CD4-positive, alpha-beta T cell (primary cell): ENCODE data around the gene OVOL3. TPM values are rescaled to one million over a fixed set of nuclear protein-coding genes. Genes with fewer than 3 reads are reported as not detected.

Experiments used
- ATAC-seq: fragments of 200-7000 bp; cut with Tn5 transposase; one replicate; pipeline ENCODE4 v1.10.0; 2022; ENCODE audit warnings: mild to moderate bottlenecking; ENCODE audit not compliant: poor library complexity
- CTCF ChIA-PET: fragments of 350-600 bp; sonication (Branson Sonifier 250); formaldehyde crosslinking; loops from one replicate; lab custom pipeline; 2021; ENCODE audit warnings: antibody characterized with exemption, inconsistent platforms; lab: Charles Lee
- POLR2A ChIA-PET: fragments of 350-600 bp; sonication (Branson Sonifier 250); formaldehyde crosslinking; loops from one replicate; lab custom pipeline; 2021; ENCODE audit warnings: antibody characterized with exemption, inconsistent platforms; lab: Charles Lee
- DNase-seq, 14 experiments: peaks; one replicate each; pipeline ENCODE4 v3.0.0-alpha.2; 2013 to 2020; ENCODE audit warnings: mixed read lengths in 2 of 14
- H3K27ac ChIP-seq, 2 donors: one replicate each; pipeline versions ENCODE4 v1.5.1 to v1.7.0; 2013; ENCODE audit warnings: low read length in 2 of 2, low read depth in 1 of 2, mild to moderate bottlenecking in 1 of 2
- H3K27me3 ChIP-seq, 2 experiments: 1 replicate in 1 of 2; 2 replicates in 1 of 2; pipeline versions ENCODE4 v1.6.1 to v1.7.0; 2013; ENCODE audit warnings: low read length in 2 of 2, control low read depth in 1 of 2, mild to moderate bottlenecking in 1 of 2, moderate library complexity in 1 of 2; ENCODE audit not compliant: insufficient read depth in 2 of 2, control insufficient read depth in 1 of 2
- H3K36me3 ChIP-seq: one replicate; pipeline ENCODE4 v1.6.1; 2013; ENCODE audit warnings: low read length, control low read depth; ENCODE audit not compliant: insufficient read depth
- H3K4me1 ChIP-seq: one replicate; pipeline ENCODE4 v1.6.1; 2013; ENCODE audit warnings: low read length, control low read depth; ENCODE audit not compliant: insufficient read depth
- H3K4me3 ChIP-seq: one replicate; pipeline ENCODE4 v1.5.1; 2013; ENCODE audit warnings: mild to moderate bottlenecking, low read length, moderate library complexity
- H3K9me3 ChIP-seq, 2 experiments: 1 replicate in 1 of 2; 2 replicates in 1 of 2; pipeline versions ENCODE4 v1.6.1 to v1.7.0; 2013; ENCODE audit warnings: low read length in 2 of 2, mild to moderate bottlenecking in 2 of 2, control low read depth in 1 of 2, moderate library complexity in 1 of 2; ENCODE audit not compliant: control insufficient read depth in 1 of 2, insufficient read depth in 1 of 2
- H3K27ac Mint-ChIP-seq: one replicate; pipeline ENCODE4 v1.8.0; 2020; ENCODE audit warnings: mixed read lengths
- H3K27me3 Mint-ChIP-seq: one replicate; pipeline ENCODE4 v1.8.0; 2021; ENCODE audit warnings: mixed read lengths
- H3K36me3 Mint-ChIP-seq: one replicate; pipeline ENCODE4 v1.8.0; 2021; ENCODE audit warnings: low read depth, mixed read lengths
- H3K4me1 Mint-ChIP-seq: one replicate; pipeline ENCODE4 v1.8.0; 2021; ENCODE audit warnings: low read depth, mixed read lengths
- H3K4me3 Mint-ChIP-seq: one replicate; pipeline ENCODE4 v1.8.0; 2020; ENCODE audit warnings: mild to moderate bottlenecking, mixed read lengths
- H3K9me3 Mint-ChIP-seq: one replicate; pipeline ENCODE4 v1.8.0; 2020; ENCODE audit warnings: mixed read lengths
- intact Hi-C, 2 experiments: fragments of 100-400 bp; cut with DNase I in 1 of 2; cut with micrococcal nuclease in 1 of 2; formaldehyde crosslinking; loops; one replicate each; pipeline versions ENCODE4 v1.15.1 to v1.9.0; 2023 to 2025; cut with DNase I, micrococcal nuclease
- total RNA-seq, 174 experiments: library from RNA in 2 of 174; stranded (reverse) in 2 of 174; gene quantifications; one replicate each; pipeline ENCODE4 v1.2.3 and lab custom pipeline; 2021 to 2026
- TF ChIP-seq, protein P1 (sequence below): fragments of 200-600 bp; IDR thresholded peaks from one replicate; pipeline ENCODE4 v1.8.0; 2022; ENCODE audit warnings: antibody characterized with exemption, mild to moderate bottlenecking

The OVOL3 gene
- total RNA-seq, 2 experiments from 2014 or later: not detected

DNA sequence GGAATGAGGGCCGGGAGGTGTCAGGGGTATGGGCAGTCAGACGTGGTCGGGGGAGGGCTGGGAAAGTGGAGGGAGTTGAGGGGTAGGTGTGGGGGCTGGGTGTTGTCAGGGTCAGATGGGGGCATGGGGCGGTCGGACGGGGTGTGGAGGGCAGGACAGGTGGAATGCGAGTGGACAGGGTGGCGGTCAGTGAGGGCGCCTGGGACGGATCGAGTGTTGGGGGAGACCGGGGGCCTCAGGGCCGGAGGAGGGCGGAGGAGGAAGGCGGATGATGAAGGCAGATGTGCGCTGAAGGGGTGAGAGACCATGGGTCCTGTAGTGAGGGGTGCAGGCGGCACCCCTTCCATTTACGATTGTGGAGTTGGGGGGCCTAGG, 10.0 kb downstream of the OVOL3 start:
- H3K27ac ChIP-seq: no peak overlapping the region
- no peak for ATAC-seq
- Mint-ChIP-seq H3K36me3 (peaks cover 77% of the 10 kb centered on the region), H3K9me3 (no peaks in the 10 kb centered on the region), H3K4me3 (no peak overlapping the region), H3K27me3 (no peaks in the 10 kb centered on the region), H3K27ac (no peak overlapping the region), H3K4me1 (peaks cover 20% of the 10 kb centered on the region)
- POLR2A ChIA-PET: no interaction called here
- TF ChIP-seq, protein P1, sequence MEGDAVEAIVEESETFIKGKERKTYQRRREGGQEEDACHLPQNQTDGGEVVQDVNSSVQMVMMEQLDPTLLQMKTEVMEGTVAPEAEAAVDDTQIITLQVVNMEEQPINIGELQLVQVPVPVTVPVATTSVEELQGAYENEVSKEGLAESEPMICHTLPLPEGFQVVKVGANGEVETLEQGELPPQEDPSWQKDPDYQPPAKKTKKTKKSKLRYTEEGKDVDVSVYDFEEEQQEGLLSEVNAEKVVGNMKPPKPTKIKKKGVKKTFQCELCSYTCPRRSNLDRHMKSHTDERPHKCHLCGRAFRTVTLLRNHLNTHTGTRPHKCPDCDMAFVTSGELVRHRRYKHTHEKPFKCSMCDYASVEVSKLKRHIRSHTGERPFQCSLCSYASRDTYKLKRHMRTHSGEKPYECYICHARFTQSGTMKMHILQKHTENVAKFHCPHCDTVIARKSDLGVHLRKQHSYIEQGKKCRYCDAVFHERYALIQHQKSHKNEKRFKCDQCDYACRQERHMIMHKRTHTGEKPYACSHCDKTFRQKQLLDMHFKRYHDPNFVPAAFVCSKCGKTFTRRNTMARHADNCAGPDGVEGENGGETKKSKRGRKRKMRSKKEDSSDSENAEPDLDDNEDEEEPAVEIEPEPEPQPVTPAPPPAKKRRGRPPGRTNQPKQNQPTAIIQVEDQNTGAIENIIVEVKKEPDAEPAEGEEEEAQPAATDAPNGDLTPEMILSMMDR: no peak
- no peaks in the 10 kb centered on the region for H3K27me3 ChIP-seq
- peaks cover 73% of the 10 kb centered on the region for H3K36me3 ChIP-seq
- peaks cover 15% of the 10 kb centered on the region for H3K4me1 ChIP-seq
- no peak overlapping the region for H3K4me3 ChIP-seq
- no peak for DNase-seq
- no peaks in the 10 kb centered on the region for H3K9me3 ChIP-seq
- intact Hi-C loops: loop anchor here in 1 of 2 experiments (10.0 kb wide), 1 partner anchor 404 kb away; the partner anchor contains the start of gene ZNF260
- CTCF ChIA-PET: no interaction called here

GRCh38 chr19:36121486-36122124, 10.7 kb downstream of the OVOL3 start:
- Mint-ChIP-seq H3K36me3 (peaks cover 72% of the 10 kb centered on the region), H3K4me3 (no peak overlapping the region), H3K27me3 (no peaks in the 10 kb centered on the region), H3K4me1 (peaks cover 16% of the 10 kb centered on the region), H3K9me3 (no peaks in the 10 kb centered on the region), H3K27ac (no peak overlapping the region)
- TF ChIP-seq, protein P1: no peak
- H3K4me3 ChIP-seq: no peak overlapping the region
- peaks cover 9% of the 10 kb centered on the region for H3K4me1 ChIP-seq
- no peaks in the 10 kb centered on the region for H3K27me3 ChIP-seq
- CTCF ChIA-PET: no interaction called here
- peaks cover 74% of the 10 kb centered on the region for H3K36me3 ChIP-seq
- H3K9me3 ChIP-seq: no peaks in the 10 kb centered on the region
- ATAC-seq (no peak), DNase-seq (no peak)
- intact Hi-C loops: loop anchor here in 1 of 2 experiments (10.0 kb wide), 1 partner anchor 403 kb away; the partner anchor contains the start of gene ZNF260
- POLR2A ChIA-PET: no interaction called here
- H3K27ac ChIP-seq: no peak overlapping the region

GRCh38 chr19:36125557-36125956, 14.6 kb downstream of the OVOL3 start:
- no peak overlapping the region for H3K4me3 Mint-ChIP-seq
- H3K27ac Mint-ChIP-seq: peak overlapping the region; percentile 12
- DNase-seq: peak in 1 of 14 experiments; percentile 17

More at GRCh38 chr19:36125557-36125956, 14.6 kb downstream of the OVOL3 start:
- H3K9me3 Mint-ChIP-seq: no peaks in the 10 kb centered on the region
- CTCF ChIA-PET: no interaction called here
- intact Hi-C loops: loop anchor here (5.0 to 10.0 kb wide), 2 partner anchors 252 to 399 kb away; partner anchors contain the start of genes ZFP14 (in 1 of the 2) and ZNF260 (in 1 of the 2)
- TF ChIP-seq, protein P1: no peak
- Histone ChIP-seq H3K27me3 (no peaks in the 10 kb centered on the region), H3K9me3 (no peaks in the 10 kb centered on the region), H3K4me1 (peaks cover 17% of the 10 kb centered on the region), H3K36me3 (peaks cover 45% of the 10 kb centered on the region), H3K27ac (no peak overlapping the region), H3K4me3 (no peak overlapping the region)
- H3K4me1 Mint-ChIP-seq: peaks cover 13% of the 10 kb centered on the region
- H3K27me3 Mint-ChIP-seq: no peaks in the 10 kb centered on the region
- ATAC-seq: no peak
- POLR2A ChIA-PET: interaction anchor here (0.7 to 5.0 kb wide), 2 partner anchors 10 to 48 kb away, joined by 3 to 51 read pairs; partner anchors contain the start of genes POLR2I and TBCB
- peaks cover 43% of the 10 kb centered on the region for H3K36me3 Mint-ChIP-seq
